ENCODE measurements around the gene RETREG2. TPM values are rescaled to one million over a fixed set of nuclear protein-coding genes. Genes with fewer than 3 reads are reported as not detected.

RETREG2 gene
- total RNA-seq, 1 experiment from 2014 or later = 58.6 TPM

Other genes with a start within 250 kb of the RETREG2 start
- 0.07 TPM in 1 of 2 replicates, not detected in the other for gene CDK5R2, start 218.6 kb upstream of the RETREG2 start, total RNA-seq (2014; rRNA removed; shearing (Covaris generic))
- gene FEV, start 193.1 kb upstream of the RETREG2 start, total RNA-seq (2014; rRNA removed; shearing (Covaris generic)) = not detected in 2 replicates
- not detected in 2 replicates for gene CRYBA2, start 184.9 kb upstream of the RETREG2 start, total RNA-seq (2014; rRNA removed; shearing (Covaris generic))
- not detected in 2 replicates for gene CFAP65, start 136.8 kb upstream of the RETREG2 start, total RNA-seq (2014; rRNA removed; shearing (Covaris generic))
- gene IHH, start 117.4 kb upstream of the RETREG2 start, total RNA-seq (2014; rRNA removed; shearing (Covaris generic)) = not detected in 2 replicates
- 26.1 and 32.7 TPM in 2 replicates for gene NHEJ1, start 17.5 kb upstream of the RETREG2 start, total RNA-seq (2014; rRNA removed; shearing (Covaris generic))
- 1.4 and 1.7 TPM in 2 replicates for gene SLC23A3, start 8.2 kb upstream of the RETREG2 start, total RNA-seq (2014; rRNA removed; shearing (Covaris generic))
- 21.7 and 23.8 TPM in 2 replicates for gene CNPPD1, start 1.4 kb upstream of the RETREG2 start, total RNA-seq (2014; rRNA removed; shearing (Covaris generic))
- 21.5 and 22.1 TPM in 2 replicates for gene ZFAND2B, start 28.5 kb downstream of the RETREG2 start, total RNA-seq (2014; rRNA removed; shearing (Covaris generic))
- 62.5 and 67.7 TPM in 2 replicates for gene ABCB6, start 40.7 kb downstream of the RETREG2 start, total RNA-seq (2014; rRNA removed; shearing (Covaris generic))
- gene ATG9A, start 51.4 kb downstream of the RETREG2 start, total RNA-seq (2014; rRNA removed; shearing (Covaris generic)) = 44.2 and 44.9 TPM in 2 replicates
- 38.8 and 48.0 TPM in 2 replicates for gene ANKZF1, start 51.5 kb downstream of the RETREG2 start, total RNA-seq (2014; rRNA removed; shearing (Covaris generic))
- gene GLB1L, start 67.2 kb downstream of the RETREG2 start, total RNA-seq (2014; rRNA removed; shearing (Covaris generic)) = 14.0 and 15.8 TPM in 2 replicates
- 20.9 and 25.3 TPM in 2 replicates for gene STK16, start 67.2 kb downstream of the RETREG2 start, total RNA-seq (2014; rRNA removed; shearing (Covaris generic))
- gene TUBA4B, start 75.0 kb downstream of the RETREG2 start, total RNA-seq (2014; rRNA removed; shearing (Covaris generic)) = not detected in 2 replicates
- 32.9 and 39.4 TPM in 2 replicates for gene TUBA4A, start 75.6 kb downstream of the RETREG2 start, total RNA-seq (2014; rRNA removed; shearing (Covaris generic))
- gene DNAJB2, start 101.1 kb downstream of the RETREG2 start, total RNA-seq (2014; rRNA removed; shearing (Covaris generic)) = 15.2 and 17.4 TPM in 2 replicates
- gene PTPRN, start 131.1 kb downstream of the RETREG2 start, total RNA-seq (2014; rRNA removed; shearing (Covaris generic)) = 11.3 and 22.7 TPM in 2 replicates
- gene RESP18, start 154.5 kb downstream of the RETREG2 start, total RNA-seq (2014; rRNA removed; shearing (Covaris generic)) = not detected in 2 replicates
- 50.8 and 55.2 TPM in 2 replicates for gene DNPEP, start 209.6 kb downstream of the RETREG2 start, total RNA-seq (2014; rRNA removed; shearing (Covaris generic))
- gene DES, start 240.1 kb downstream of the RETREG2 start, total RNA-seq (2014; rRNA removed; shearing (Covaris generic)) = 0.38 and 0.50 TPM in 2 replicates

All from NCI-H460 (cell line).